GM18907 (cell line): ENCODE results near the gene SERPINA5.
"Not testable (repeated sequence)": the region's sequence is repeated elsewhere in the genome, so short reads cannot be mapped to it uniquely, and the experiment has no call there.

Experiments
- ATAC-seq: cut with Tn5 transposase; IDR thresholded peaks from one replicate; pipeline ENCODE4 v1.9.1; 2021; ENCODE audit warnings: mild to moderate bottlenecking, moderate library complexity; ENCODE audit not compliant: unreplicated experiment

SERPINA5 gene

GRCh38 chr14:94598816-94599655 is 17.8 kb downstream of the SERPINA5 start:
- no peak for ATAC-seq

- ATAC-seq = no peak
These were observed 18.4 kb downstream of the SERPINA5 start for GRCh38 chr14:94599656-94600004.

- ATAC-seq = no peak
These were observed 18.9 kb downstream of the SERPINA5 start for GRCh38 chr14:94600148-94600545.

GRCh38 chr14:94601884-94602391 is 20.7 kb downstream of the SERPINA5 start:
- no peak for ATAC-seq

GRCh38 chr14:94602722-94603121 is 21.5 kb downstream of the SERPINA5 start:
- ATAC-seq = no peak

- ATAC-seq = no peak
These were observed 24.1 kb downstream of the SERPINA5 start for GRCh38 chr14:94605361-94605760.

- not testable (repeated sequence) for ATAC-seq
These were observed 27.7 kb downstream of the SERPINA5 start for GRCh38 chr14:94608966-94609365.

- no peak for ATAC-seq
These were observed 30.0 kb downstream of the SERPINA5 start for GRCh38 chr14:94611179-94611578.

- no peak for ATAC-seq
These were observed 30.9 kb downstream of the SERPINA5 start, which contains the start of gene SERPINA3 for GRCh38 chr14:94612174-94612573. SERPINA3 (plus strand) TSS chr14:94612391; CDS start chr14:94614442, 2,051 bp downstream.

- no peak for ATAC-seq
These were observed 31.6 kb downstream of the SERPINA5 start for GRCh38 chr14:94612580-94613554.

GRCh38 chr14:94613720-94614644 is 32.8 kb downstream of the SERPINA5 start:
- ATAC-seq = no peak

- ATAC-seq = no peak
These were observed 33.6 kb downstream of the SERPINA5 start for GRCh38 chr14:94614802-94615201.

GRCh38 chr14:94615254-94615653 is 34.0 kb downstream of the SERPINA5 start:
- no peak for ATAC-seq

- ATAC-seq = no peak
These were observed 34.8 kb downstream of the SERPINA5 start for GRCh38 chr14:94615823-94616570.

GRCh38 chr14:94617366-94617941 is 36.2 kb downstream of the SERPINA5 start:
- ATAC-seq = no peak

- no peak for ATAC-seq
These were observed 37.0 kb downstream of the SERPINA5 start for GRCh38 chr14:94617988-94618822.

- no peak for ATAC-seq
These were observed 38.1 kb downstream of the SERPINA5 start for GRCh38 chr14:94619297-94619696.

- no peak for ATAC-seq
These were observed 39.4 kb downstream of the SERPINA5 start for GRCh38 chr14:94620597-94620996.
